HG03135 (cell line): ENCODE data around the gene TDRD1.

ENCODE experiments used
- ATAC-seq: cut with Tn5 transposase; IDR thresholded peaks from one replicate; pipeline ENCODE4 v1.9.1; 2021; ENCODE audit warnings: mild to moderate bottlenecking, moderate library complexity; ENCODE audit not compliant: unreplicated experiment

TDRD1 gene

GRCh38 chr10:114232561-114233176 lies 53.5 kb downstream of the TDRD1 start:
- no peak for ATAC-seq

DNA sequence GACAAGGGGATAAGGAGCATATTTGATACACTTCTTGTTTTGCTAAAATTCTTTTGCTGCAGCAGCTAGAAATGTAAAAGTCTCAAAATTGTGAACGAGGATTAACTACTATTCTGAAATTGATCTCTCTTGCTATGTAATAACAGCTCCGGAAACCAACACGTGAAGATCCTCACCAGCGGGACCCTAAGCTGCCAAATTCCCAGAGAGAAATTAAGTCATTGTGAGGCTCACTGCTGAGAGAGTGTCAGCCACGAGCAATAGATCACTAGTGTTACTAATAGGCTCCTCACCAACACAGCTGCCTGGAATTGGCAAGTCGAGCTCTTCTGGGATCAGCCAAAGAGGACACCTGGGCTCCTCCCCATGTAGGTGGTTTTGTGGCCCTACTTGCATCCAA lies 54.3 kb downstream of the TDRD1 start:
- ATAC-seq = no peak

DNA sequence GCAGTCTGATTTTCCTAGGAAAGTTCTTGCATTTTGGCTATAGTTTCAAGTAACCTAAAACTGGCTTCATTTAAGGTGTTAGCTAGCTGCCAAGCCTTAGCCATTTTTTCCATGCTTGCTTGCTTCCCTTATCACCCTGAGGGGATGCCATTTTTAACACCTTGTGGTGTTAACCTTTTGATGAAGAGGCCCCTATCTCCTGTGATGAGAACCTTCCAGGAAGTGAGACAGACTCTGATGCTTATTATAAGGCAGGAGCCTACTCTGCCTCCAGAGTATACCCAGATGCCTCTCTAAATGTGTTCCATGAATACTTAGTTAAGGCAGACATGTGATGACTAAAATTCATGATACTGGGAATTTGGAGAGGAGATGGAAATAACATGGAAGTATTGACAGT lies 55.0 kb downstream of the TDRD1 start:
- no peak for ATAC-seq

DNA sequence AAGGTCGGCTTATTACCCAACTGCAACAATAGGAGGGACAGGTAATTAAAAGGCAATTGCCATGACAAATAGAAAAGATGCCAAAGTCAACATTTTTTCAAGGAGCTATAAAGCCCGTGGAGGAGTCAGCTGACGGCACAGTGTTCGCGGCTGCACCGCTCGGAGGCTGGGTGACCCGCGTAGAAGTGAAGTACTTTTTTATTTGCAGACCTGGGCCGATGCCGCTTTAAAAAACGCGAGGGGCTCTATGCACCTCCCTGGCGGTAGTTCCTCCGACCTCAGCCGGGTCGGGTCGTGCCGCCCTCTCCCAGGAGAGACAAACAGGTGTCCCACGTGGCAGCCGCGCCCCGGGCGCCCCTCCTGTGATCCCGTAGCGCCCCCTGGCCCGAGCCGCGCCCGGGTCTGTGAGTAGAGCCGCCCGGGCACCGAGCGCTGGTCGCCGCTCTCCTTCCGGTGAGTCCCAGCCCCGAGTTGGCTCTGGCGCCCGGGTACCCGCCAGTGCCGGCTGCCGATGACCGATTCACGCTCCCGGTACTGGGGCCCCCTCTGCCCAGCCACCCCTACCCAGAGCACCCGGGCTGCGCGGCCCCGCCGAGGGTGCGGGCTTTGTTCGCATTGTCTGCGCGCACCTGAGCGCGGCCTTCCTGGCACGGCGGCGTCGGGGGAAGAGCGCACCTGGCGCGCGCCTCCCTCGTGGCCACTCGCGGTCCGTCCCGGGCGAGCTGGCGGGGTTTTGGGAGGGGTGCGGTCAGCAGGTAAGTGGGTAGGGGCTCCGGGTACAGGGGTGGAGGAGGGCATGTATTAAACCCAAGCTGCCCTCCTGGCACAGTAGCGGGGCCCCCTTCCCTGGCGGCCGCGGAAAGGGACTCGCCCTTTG lies 60.2 kb downstream of the TDRD1 start, which contains the start of gene VWA2:
VWA2 (plus strand) TSS at position 138 of the 877 bp plus-strand sequence. CDS start 9,460 bp downstream, outside the sequence.
- no peak for ATAC-seq

GRCh38 chr10:114239994-114240345 lies 60.8 kb downstream of the TDRD1 start:
- ATAC-seq = no peak

DNA sequence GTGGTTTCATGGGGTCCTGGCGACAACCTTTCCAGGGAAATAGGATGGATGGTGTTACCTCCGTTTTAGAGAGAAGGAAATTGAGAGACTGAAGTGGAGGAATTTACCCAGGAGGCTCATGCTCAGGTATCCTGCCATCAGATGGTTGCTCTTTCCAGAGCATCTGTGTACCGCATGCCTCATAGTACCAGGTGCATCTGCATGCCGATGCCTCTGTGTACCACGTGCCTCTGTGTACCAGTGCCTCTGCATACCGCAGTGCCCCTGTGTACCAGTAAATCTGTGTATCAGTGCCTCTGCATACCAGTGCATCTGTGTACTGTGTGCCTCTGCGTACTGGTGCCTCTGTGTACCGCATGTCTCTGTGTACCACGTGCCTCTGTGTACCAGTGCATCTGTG lies 63.1 kb downstream of the TDRD1 start:
- ATAC-seq = no peak

GRCh38 chr10:114243661-114244060 lies 64.5 kb downstream of the TDRD1 start:
- no peak for ATAC-seq

GRCh38 chr10:114244126-114244525 lies 65.0 kb downstream of the TDRD1 start:
- ATAC-seq = no peak

GRCh38 chr10:114245121-114245791 lies 66.1 kb downstream of the TDRD1 start:
- ATAC-seq = no peak

DNA sequence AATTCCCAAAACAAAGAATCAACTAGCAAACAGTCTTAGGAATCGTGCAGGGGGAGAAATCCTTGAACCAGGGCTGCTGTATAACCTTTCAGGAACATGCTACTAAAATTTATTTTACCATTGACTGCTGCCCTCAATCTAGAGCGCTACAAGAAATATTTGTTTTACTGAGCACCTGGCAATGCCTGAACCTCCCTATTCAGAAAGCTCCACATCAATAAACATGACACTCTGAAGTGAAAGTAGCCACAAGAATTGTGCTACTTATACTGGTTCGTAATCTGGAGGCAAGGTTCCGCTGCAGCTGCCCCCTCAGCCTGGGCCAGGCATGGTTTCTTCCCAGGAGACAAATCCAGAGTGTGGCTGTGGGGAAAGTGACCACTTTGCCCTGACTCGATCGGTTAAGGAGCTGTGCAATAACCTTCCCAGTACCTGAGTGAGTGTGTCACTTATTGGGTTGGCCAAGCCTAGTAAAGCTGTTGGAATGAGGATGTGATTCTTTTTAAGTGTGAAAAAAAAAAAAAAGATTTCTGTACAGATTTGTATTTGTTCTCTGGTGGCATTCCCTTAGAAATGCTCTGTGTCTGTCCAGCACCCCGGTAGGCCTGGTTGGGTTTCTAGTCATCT lies 67.6 kb downstream of the TDRD1 start:
- no peak for ATAC-seq

- no peak for ATAC-seq
These were observed 71.1 kb downstream of the TDRD1 start for GRCh38 chr10:114250236-114250635.

DNA sequence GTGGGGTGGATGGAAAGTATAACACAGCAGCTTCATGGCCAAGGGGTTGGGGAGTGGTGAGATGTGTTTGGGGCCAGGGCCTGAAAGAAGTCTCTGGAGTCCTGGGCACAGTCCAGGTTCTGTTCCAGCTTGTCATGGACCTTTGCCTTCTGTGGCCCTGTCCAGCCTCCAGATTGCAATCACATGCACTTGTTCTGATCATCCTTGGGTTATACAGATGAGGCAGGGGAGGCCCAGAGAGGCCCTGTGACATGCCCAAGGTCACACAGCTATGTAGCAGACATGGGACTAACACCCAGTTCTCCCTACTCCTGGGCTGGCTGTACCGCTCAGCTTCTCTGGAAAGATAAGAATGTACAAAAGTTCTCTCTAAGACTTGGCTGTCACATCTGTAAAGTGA lies 71.6 kb downstream of the TDRD1 start:
- no peak for ATAC-seq

- ATAC-seq = no peak
These were observed 72.9 kb downstream of the TDRD1 start for GRCh38 chr10:114252092-114252491.

GRCh38 chr10:114252883-114253282 lies 73.7 kb downstream of the TDRD1 start:
- ATAC-seq = no peak

- ATAC-seq = no peak
These were observed 76.1 kb downstream of the TDRD1 start for GRCh38 chr10:114255227-114255626.

DNA sequence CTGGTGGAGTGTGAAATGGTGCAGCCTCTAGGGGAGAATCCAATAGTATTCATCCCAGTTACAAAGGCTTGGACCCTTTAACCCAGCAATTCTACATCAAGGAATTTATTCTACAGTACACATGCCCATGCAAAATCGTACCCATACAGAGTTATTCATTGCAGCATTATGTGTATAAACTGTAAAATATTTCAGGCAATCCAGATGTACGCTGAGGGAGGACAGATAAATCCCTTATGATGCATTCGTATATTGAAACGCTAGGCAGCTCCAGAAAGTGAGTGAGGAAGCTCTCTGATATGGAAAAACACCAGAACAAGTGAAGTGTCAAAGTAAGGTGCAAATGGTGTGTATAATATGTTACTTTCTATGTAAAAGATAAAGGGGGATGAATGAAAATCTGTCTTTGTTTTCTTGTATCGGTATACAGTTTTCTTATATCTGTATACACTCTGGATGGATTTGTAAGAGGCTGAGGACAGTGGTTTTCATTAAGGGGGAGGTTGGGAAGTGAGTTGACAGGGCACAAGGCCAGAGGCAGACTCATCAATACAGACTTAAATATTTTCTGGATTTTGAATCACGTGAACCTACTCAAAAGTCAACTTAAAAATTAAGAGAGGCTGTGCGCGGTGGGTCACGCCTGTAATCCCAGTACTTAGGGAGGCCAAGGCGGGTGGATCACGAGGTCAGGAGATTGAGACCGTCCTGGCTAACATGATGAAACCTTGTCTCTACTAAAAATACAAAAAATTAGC lies 77.0 kb downstream of the TDRD1 start:
- no peak for ATAC-seq

- ATAC-seq = no peak
These were observed 77.7 kb downstream of the TDRD1 start for GRCh38 chr10:114256822-114257221.

DNA sequence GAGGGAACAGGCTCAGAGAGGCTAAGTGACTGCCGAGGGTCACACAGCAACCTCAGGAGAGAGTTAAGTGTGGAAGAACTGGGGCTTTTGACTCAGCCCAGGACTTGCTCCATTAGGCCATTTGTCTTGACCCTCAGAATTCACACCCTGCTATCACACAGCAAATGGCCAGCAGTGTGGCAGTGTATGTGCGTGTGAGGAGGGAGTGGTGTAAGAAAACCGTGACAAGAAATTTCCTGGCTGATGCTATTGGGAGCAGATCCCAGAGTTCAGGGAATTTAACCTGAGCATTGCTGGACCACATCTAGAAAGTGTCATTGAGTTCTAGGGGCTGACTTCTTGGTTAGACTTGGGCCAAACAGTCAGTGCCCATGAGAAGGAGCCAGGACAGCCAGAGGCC lies 78.3 kb downstream of the TDRD1 start:
- no peak for ATAC-seq

DNA sequence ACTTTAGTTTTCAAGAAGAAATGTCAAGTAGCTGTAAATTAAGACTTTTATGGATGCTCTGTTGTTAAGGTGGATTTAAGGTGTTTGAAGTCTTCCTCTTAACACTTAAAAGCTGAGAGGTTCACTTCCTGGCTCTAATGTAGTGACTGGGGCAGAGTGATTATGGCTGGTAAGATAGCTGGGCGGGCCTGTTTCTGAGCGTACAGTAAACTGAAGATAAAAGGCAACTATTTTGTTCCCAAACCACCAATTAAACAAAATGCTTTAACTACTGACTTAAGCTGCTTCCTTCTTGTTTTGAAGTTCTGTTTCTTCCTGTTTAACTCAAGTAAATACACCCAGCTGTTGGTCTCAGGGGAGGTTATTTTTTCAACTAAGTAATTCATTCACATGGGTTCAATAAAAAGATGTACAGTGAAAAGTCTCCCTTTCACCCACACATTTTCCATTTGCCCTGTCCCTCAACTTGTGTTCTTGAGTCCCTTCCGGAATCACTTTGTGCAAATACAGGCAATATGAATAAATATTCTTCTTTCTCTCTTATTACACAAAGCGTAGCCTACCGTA lies 79.2 kb downstream of the TDRD1 start:
- ATAC-seq = no peak

DNA sequence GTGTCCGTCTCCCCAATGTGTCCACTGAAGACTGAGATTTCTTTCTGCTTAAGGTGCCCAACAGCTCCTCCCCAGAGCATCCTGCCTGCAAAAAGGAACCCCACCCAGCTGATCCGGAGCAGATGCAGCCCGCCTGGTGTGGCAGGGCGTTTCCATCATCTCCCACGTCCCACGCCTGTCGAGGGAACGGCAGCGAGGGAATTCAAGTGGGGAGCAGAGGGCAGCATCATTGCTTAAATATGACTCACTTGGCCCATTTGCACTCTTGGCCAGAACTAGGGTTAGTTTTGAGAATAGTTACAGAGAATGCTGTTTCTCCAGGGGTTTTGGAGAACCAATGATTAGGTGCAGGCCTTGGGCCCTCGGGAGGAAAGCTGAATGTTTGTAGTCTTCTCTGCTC lies 80.7 kb downstream of the TDRD1 start:
- no peak for ATAC-seq
